GM19240 (cell line): ENCODE data around the gene KLF13.

ENCODE experiments used
- DNase-seq: peaks from one replicate; pipeline ENCODE4 v3.0.0; 2011; ENCODE audit warnings: low spot score; ENCODE audit not compliant: insufficient read length

Gene KLF13

DNA sequence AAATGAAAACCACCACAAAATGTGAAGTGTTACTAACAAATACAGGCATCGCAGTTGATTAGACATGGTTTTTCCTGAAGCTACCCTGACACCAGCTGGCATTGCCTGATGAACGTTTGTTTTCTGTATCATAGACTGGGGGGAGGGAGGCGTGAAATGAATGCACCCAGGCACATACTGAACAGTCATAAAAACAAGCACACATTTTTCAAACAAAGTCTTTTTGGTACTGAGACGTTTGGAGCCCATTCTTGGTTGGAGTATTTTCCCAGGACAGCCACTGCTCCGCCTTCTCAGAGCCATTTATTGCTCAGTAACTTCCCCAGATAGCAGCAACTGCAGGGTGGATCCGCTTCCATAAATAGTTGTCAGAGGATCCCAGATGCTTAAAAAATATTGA is 52.4 kb downstream of the KLF13 start:
- DNase-seq: no peak

DNA sequence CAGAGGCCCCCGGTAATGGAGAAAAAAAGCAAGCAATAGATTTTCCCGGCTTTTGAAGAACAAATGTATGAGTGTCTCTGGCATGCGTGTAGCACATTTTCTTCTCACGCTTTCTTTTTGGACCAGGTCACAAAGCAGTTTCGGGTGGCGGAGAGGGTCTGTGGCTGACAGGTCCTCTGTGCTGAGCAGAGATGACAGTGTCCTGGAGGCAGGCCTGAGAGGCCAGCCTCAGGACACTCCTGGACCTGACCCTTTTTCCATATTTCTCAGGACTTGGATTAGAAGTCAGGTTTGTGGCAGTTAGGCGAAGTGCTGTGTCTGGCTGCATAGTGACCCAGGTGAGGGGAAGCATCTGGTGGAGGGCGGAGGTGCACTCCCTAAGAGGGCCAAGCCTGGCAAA is 52.9 kb downstream of the KLF13 start:
- no peak for DNase-seq

DNA sequence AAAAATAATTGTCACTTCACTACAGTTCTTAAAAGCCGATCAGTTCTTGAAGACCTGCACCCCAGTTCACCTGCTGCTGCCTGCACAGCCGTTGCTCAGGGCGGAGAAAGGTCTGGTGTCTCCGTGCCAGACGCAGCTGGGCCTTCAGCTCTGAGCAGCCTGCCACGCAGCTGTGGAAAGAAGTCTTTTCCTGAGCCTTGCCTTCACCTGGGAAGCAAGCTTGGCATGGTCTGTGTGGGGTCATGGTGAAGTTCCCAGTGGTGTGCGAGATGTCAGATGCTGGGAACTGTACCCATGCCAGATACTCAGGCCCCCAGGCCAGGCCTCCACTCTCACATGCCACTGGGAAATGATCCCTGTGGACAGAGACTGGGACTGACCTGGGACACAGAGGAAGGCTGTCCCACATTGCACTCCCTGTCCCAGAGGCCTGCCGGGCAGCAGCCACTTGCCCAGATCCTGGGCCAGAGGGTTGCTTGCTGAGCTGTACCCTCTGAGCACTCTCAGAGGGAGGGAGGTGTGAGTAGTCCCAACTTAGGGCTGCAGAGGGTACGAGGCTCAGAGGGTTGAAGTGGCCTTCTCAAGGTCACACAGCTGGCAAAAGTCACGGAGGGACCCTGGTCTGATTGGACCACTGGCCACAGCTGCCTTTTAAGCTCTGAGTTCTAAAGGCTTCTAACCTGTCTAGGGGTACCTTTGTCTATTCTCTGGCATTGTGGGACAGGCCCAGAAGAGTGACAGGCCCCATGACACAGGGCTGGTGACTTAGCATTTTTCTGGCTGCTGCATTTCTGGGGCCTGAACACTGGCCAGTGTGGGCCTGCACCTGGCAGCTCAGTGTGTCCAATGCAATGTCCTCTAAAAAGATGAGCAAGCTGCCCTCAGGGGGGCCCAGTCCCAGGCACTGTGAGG is 55.4 kb downstream of the KLF13 start:
- DNase-seq: no peak

DNA sequence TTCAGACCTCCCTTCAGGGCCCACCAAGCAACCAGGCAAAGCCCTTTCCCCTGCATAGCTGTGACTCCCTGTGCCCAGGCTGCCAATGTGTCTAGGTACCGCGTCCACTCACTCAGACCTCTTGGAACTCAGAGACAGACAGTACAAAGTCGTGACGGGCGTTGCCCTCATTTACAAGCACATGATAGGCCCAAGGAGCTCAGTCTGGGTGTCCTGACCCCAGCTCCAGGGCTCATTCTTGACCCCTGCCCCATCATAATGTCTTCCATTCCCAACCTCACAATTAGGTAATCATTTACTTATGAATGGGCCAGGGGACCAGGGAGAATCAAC is 56.0 kb downstream of the KLF13 start:
- no peak for DNase-seq

DNA sequence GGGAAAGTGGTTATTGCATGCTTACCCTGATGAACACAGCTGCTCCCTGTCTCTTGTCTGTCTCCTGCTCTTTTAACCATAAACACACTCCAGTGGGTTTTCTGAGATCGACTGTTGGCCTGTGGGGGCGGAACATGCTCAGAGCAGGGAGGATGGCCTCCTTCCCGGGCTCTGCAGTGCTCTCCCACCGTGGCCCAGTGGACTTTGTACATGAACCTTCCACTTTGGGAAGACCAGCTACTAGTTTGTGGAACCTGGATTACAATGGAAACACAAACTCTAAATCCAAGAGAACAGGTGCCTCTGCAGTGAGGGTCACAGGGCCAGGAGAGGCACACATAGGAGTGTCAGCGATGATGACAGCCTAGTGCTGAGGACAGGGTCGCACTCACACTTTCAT is 56.5 kb downstream of the KLF13 start:
- DNase-seq: no peak

DNA sequence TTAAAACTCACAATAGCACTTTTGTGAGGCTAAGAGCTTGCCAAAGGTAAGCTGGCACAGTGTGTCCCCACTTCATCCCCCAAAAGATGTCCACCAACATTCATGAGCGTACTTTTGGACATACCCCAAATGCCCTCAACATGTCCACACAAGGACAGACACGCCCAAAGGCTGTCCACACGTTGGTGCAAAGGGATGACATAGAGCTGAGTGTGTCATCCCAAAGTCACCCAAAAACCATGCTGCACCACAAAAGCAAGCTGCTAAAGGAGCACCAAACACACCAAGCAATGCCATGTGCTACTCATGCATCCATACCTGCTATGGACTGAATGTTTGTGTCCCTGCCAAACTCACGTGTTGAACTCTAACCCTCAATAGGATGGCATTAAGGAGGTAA is 57.9 kb downstream of the KLF13 start:
- no peak for DNase-seq

DNA sequence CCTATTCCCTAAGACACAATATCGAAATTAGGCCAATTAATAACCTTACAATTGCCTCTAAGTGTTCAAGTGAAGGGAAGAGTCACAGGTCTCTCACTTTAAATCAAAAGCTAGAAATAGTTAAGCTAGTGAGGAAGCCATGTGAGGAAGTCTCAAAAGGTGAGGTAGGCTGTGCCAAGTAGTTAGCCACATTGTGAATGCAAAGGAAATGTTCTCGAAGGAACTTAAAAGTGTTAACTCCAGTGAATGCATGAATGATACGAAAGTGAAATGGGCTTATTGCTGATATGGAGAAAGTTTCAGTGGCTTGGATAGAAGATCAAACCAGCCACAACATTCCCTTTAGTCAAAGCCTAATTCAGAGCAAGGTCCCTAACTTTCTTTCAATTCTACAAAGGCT is 59.1 kb downstream of the KLF13 start:
- no peak for DNase-seq

DNA sequence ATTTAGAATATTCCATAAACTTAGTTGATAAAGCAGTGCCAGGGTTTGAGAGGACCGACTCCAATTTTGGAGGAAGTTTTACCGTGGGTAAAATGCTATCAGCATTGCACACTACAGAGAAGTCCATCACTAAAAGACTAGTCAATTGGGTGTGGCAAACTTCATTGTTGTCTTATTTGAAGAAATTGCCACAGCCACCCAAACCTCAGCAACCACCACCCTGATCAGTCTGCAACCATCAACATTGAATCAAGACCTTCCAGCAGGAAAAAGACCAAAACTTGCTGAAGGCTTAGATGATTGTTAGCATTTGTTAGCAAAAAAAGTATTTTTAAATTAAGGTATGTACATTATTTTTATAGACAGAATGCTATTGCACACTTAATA is 60.5 kb downstream of the KLF13 start:
- no peak for DNase-seq

DNA sequence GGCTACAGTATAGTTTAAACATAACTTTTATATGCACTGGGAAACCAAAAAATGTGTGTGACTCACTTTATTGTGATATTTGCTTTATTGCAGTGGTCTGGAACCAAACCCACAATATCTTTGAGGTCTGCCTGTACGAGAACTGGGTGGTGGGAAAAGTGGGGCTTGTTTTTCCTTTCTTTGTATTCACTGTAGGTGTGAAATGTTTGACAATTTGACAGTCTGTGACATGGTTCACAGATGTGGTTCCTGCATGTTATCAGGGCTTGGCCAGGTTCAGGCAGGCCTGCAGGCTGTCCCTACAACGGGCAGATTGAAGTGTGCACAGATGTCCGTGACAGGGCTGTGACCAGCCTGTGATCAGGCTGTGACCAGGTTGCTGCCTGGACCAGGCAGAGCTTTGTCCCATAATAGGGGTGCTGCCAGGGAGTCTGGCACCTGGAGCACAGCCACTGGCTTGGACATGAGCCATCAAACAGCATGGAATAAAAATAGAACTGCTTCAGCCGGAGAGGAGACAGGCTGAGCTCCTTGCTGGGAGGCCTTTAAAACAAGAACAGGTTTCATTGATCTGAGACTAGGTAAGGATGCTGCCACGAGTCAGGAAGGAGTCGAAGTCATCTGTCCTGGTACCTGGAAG is 61.0 kb downstream of the KLF13 start:
- DNase-seq: no peak

DNA sequence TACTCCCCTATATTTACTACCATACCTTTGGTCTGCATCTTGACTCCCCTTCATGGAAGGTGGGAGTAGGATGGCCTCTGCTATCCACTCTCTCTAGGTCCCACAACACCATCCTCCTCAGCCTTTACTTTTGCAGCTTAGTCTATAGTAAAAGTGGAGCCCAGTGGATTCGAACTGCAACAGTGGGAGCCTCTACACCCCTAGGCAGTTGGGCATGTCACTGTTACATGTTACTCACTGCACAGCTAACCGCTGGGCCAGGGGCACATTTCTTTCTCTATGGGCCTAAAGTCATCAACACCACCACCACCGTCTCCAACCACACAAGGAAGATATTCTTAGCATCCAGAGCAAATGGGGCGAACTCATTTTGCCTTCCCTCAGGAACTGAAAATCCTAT is 62.9 kb downstream of the KLF13 start:
- DNase-seq: no peak

DNA sequence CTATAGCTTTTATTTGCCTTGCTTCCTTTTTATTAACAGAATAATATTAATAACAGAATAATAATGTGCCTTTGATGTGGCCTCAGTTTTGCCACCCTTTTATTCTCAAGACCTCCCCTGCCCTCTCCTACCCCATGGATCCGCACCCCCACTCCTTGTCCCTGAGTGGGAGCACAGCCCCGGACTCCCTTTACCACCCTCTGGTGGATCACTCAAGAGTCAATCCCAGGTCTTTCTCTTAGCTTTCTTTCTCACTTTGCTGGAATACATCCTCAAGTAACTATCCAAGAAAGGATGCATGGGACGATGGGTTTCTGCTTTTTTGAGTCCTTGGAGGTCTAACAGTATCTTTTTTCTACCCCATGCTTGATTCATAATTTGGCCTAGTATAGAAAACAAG is 63.4 kb downstream of the KLF13 start:
- DNase-seq: no peak

DNA sequence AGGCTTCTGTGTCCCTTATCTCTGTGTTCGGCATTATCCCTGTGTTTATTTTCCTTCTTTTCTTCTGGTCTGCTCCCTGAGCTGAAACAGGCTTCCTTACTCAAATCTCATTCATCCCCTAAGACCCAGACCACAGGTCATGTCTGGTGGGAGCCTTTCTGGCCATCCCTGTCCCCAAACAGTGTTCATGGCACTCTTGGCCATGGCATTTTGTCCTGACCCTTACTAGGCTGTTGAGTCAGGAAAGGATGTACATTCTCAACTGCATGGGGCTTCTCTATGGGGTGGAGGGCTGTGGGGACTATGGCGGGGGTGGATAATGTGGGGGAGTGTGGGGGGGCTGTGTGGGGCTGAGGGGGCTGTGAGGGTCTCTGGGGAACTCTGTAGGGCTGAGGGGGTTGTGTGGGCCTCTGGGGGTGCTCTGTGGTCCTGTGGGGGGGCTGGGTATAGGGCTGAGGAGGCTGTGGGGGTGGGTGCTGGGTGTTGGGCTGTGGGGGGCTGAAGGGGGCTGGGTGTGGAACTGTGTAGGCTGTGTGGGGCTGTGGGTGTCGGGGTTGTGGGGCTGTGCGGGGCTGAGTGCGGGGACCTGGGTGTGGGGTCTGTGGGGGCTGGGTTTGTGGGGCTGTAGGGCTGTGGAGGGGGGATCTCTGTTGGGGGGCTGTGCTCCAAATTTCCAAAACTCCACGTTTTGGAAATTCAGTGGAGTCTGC is 64.3 kb downstream of the KLF13 start:
- no peak for DNase-seq

DNA sequence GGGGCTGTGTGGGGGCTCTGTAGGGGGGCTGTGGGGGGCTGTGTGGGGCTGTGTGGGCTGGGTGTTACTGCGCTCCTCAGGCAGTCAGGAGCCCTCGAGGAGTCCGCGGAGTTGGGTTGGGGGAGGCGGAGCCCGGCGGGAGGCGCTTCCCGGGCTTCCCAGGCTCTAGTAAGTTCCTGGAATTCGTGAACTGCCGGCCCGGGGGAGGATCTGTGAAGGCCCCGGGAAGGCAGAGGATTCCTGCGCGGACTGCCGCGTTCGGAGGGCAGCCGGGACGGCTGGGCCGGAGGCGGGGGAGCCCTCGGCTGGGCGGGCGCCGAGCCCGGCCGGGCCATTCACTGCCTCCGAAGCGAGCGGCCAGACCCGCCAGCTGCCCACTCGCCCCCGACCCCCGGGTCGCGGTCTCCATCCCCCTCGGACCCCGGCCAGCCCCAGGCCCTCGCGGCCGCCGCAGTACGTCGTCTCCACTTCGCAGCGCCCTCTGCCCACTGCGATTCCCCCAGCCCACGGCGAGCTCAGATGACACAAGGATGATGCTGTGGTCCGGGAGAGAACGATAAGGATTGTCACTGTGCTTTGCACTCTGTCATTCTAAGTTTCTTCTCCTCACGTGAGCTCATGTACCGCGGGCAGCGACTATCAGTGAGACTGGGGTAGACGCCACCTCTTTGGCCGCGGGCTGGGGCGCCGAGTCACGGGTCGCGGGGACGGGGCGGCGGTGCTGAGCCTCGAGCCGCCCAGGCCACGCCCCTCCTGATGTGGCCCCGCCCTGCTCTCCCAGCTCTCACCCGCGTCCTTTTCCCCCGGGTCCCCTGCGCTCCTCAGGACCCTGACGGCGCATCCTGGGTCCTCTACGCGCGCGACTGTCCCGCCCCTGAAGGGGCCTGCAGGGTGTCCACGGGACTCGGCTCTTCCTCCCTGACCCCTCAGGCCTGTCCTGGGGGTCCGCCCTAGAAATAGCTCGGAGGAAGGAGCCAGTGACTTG is 65.3 kb downstream of the KLF13 start:
- peak; percentile 75 for DNase-seq

DNA sequence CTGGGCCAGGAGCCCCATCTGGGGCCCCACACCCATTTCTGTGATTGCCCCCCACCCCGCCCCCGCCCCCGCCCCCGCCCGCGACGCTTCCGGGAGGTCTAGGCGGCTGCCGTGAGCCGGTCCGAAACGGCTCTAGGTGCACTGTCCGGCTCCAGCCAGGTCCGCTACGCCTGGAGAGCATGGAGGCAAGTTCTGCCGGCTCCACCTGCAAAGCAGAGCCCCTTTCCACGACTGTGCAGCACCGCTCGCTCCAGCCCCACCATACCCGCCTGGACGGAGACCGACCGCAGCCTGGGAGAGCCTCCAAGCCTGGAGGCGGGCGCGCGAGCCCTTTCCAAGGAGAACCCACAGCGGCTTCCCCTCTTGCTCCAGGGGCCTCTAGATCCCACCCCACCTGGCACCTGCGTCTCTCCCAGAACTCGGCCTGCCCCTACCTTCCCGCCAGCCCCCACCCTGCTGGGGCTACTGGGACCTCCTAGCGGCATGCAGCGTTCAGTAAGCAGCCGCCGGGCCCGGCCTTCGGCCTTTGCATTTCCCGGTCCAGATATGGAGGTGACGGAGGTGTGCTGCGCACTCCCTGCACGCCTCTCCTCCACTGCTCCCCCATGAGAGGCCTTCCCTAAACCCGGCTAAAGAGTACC is 66.2 kb downstream of the KLF13 start:
- DNase-seq: no peak

DNA sequence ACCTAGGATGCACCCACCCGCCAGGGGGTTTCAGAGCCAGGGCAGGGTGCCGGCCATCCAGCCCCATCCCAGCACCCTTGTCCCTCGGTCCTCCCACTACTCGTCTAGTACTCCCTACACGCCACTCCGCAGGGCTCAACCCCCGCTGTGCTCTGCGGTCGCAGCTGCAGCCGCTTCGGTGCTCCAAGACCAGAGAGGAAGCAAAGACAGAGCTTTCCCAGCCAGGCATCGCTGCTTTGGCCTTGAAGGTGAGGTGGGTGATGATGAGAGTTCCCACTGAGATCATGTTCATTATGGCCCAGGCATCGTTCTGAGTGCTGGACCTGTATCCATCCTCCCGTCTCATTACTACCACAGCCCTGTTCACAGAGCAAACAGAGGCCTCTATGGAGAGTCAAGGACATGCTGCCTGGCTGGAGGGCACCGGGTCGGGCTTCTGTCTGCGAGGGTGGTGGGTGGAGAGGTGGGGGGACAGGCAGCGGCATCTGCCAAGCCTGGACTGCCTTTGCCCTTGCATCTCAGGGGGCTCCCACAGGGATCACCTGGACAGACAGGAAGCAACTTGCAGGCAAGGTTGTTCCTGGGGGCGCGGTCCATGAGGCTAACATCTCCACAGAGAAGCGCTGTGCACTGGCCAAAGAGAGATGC is 66.9 kb downstream of the KLF13 start:
- no peak for DNase-seq

DNA sequence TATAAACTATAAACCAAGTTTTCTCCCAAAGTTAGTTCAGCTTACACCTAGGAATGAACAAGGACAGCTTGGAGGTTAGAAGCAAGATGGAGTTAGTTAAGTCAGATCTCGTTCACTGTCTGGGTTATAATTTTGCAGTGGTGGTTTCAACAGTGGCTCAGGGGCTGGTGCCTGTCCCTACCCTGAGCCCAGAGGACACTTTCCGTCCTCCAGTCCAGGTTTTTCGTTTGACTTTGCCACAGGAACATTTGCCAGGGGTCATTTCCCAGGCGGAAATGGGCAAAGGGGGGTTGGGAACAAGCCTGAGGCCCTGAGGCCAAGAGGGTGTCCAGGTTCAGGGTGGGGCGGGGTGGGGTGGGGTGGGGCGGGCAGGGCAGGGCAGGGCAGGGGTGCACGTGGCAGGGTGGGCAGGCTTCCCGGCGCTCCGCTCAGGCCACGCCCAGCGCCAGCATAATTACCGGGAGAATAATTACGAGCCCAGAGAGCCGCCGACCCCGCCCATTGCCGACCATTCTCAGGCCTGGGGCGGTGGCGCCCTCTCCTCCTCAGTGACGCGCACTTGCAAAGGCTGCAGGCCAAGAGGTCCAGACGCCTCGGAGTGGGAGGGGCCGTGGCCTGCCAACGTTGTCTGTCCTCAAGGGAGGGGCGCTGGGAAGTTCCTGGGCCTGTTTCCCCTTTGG is 70.4 kb downstream of the KLF13 start:
- no peak for DNase-seq

DNA sequence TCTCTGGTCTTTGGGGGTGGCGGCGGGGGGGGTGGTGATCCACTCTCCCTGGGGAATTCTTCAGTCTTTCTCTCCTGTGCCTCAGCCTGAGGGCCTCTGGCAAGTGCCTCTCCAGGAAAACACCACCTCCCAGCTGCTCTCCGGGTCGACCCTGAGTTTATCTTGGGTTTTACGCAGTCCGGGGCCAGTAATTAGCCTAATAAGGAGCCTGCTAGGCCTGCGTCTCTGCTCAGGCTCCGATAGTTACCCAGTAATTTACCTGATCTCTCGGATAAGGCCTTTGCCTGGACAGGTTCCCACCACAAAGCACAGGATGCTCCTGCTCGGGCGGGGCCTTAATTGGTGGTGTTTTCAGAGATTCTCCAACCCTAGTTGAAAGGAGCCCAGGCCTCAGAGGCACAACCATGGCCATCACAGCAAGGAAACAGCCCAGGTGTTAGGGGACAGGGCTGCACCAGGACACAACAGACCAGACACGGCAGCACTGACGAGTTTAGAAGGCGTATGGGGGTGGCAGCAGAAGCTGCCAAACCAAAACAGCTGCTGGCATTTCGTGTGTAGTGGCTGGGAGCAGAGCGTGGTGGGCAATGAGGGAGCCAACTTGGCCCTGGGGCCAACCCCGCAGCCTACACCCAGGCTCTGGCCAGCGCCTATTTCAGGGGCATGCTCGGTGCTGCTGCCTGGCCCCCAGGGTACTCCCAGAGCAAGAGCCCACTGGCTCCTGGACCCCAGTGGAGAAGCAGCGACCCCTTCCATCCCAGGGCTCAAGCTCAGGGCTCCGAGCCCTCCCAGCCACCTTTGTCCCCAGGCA is 71.4 kb downstream of the KLF13 start:
- no peak for DNase-seq

DNA sequence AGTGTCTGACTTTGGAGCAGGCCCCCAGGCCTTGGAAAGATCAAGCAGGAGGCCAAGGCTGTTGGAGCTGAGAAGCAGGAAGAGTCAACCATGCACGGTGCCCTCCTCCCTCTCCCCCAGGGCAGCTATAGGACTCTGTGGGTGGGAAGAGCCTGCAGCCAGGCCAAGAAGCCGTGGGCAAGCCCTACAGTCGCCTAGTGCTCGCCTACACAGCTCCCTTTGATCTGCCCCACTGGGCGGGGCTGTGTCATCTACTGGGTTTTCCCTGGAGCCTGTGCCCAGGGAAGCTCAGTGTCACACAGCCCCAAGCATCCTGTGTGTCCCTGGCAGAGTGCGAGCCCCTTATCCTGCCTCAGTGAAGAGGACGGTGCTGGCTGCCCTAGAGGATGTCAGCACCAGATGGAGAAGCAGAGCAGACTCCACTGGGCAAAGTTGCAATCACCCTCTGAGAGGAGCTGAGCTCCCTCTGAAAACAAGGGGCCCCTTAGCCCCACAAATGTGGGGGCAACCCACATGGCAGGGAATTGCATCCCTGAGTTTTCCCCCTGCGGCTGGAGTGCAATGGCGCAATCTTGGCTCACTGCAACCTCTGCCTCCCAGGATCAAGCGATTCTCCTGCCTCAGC is 72.2 kb downstream of the KLF13 start:
- DNase-seq: no peak
